Measurements from ENCODE around the gene TMEM259.

GRCh38 chr19:1019980-1020867, 699 bp downstream of the TMEM259 start:
- TF ChIP-seq CTCF (IDR thresholded peaks at IDR 0.05; ENCODE audit: insufficient read depth, low read length) = no peak
- no peak for TF ChIP-seq POLR2AphosphoS5 (IDR thresholded peaks at IDR 0.05; ENCODE audit: low read depth)
- no peak for TF ChIP-seq GABPA (IDR thresholded peaks at IDR 0.05; ENCODE audit: low read depth)
- no peak for TF ChIP-seq REST (IDR thresholded peaks at IDR 0.05; ENCODE audit: insufficient replicate concordance, low read depth)
